Thymus (tissue), 11 donors: ENCODE measurements around the gene TRAPPC1. TPM values are rescaled to one million over a fixed set of nuclear protein-coding genes. Genes with fewer than 3 reads are reported as not detected.
A peak's percentile ranks its signal among the peaks of the same experiment; 100 is the strongest.

Source experiments
- DNase-seq, 9 donors: peaks; one replicate each; pipeline ENCODE4 v3.0.0-alpha.2; 2013; ENCODE audit warnings: low spot score in 9 of 9, low read depth in 6 of 9, missing footprints in 1 of 9
- H3K27ac ChIP-seq, 2 donors: one replicate each; pipeline ENCODE4 v1.5.1; 2013; ENCODE audit warnings: control low read depth in 1 of 2, low read depth in 1 of 2, low read length in 1 of 2, mild to moderate bottlenecking in 1 of 2, moderate library complexity in 1 of 2
- H3K27me3 ChIP-seq, 2 donors: one replicate each; pipeline ENCODE4 v1.5.1; 2013; ENCODE audit warnings: low read length in 1 of 2; ENCODE audit not compliant: control insufficient read depth in 2 of 2, insufficient read depth in 1 of 2
- H3K36me3 ChIP-seq, 2 donors: one replicate each; pipeline ENCODE4 v1.5.1; 2013; ENCODE audit warnings: low read length in 1 of 2, mild to moderate bottlenecking in 1 of 2, moderate library complexity in 1 of 2; ENCODE audit not compliant: control insufficient read depth in 2 of 2, insufficient read depth in 2 of 2
- H3K4me1 ChIP-seq, 2 donors: one replicate each; pipeline ENCODE4 v1.5.1; 2013; ENCODE audit warnings: low read length in 2 of 2; ENCODE audit not compliant: control insufficient read depth in 2 of 2, insufficient read depth in 2 of 2
- H3K4me3 ChIP-seq, 2 donors: one replicate each; pipeline ENCODE4 v1.5.1; 2013; ENCODE audit warnings: low read length in 2 of 2, control low read depth in 1 of 2, mild to moderate bottlenecking in 1 of 2
- H3K9me3 ChIP-seq, 2 donors: one replicate each; pipeline ENCODE4 v1.5.1; 2013; ENCODE audit warnings: low read length in 1 of 2, mild to moderate bottlenecking in 1 of 2; ENCODE audit not compliant: control insufficient read depth in 2 of 2, insufficient read depth in 1 of 2
- WGBS: extraction: QIAGEN DNeasy Blood & Tissue Kit; methylation state at CpG from one replicate; pipeline ENCODE4 v1.1.7; 2013; 5-methylcytosine and 5-hydroxymethylcytosine counted together
- polyA plus RNA-seq: library from polyadenylated mRNA; stranded (reverse); fragments of 200-250 nt; gene quantifications from one replicate; pipeline ENCODE4 v1.2.3, GENCODE V29; 2013
- total RNA-seq: library from RNA; stranded (reverse); fragments of 120-200 nt; gene quantifications from one replicate; pipeline ENCODE4 v1.2.4, GENCODE V29; 2013
- donor health status: healthy.

Gene TRAPPC1
- total and polyA plus RNA-seq, 2 donors: 29.0 to 137 TPM

DNA sequence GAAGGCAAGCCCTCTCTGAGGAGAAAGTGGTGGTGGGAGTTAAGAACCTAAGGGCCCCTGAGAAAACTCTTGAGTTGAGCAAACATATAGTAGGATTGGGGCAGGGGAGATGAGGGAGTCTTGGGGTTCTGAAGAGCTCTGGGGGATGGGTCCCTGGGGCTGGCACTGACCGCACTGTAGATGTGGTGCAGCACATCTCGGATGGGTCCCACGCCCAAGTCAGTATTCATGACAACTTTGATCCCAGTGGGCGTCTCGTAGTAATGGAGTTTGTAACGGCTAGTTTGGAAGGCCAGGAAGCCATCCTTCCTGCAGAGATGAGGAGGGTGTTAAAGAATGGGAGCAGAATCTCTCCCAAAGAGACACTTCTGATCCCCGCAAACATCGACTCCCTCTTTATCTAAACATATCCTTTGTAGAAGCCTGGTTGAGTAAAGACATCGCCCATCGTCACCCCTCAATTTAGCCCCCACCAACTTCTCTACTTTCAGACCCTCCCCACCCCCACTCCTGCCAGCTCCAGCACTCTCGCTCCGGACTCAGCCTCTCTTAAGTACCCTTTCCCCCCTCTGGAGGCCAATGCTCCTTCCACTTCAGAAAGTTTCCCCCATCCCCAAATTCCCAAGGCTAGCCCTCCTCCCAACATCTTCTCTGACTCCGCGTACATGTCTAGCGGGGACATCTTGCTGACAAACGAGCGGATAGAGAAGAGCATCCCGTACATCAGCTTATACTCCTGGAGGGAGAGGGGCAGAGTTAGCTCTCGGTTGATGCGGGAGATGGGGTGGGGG, 710 bp downstream of the TRAPPC1 start:
- Histone ChIP-seq H3K27ac (peak overlapping the region; percentile 81 to 91), H3K27me3 (no peaks in the 10 kb centered on the region), H3K4me3 (peak overlapping the region; percentile 75 to 80), H3K9me3 (no peaks in the 10 kb centered on the region), H3K4me1 (peaks cover 22 to 49% of the 10 kb centered on the region in 2 donors), H3K36me3 (peaks cover 11 to 15% of the 10 kb centered on the region in 2 donors)
- DNase-seq: no peak
- 52% methylated on average over 20 of the region's 20 CpGs for WGBS

DNA sequence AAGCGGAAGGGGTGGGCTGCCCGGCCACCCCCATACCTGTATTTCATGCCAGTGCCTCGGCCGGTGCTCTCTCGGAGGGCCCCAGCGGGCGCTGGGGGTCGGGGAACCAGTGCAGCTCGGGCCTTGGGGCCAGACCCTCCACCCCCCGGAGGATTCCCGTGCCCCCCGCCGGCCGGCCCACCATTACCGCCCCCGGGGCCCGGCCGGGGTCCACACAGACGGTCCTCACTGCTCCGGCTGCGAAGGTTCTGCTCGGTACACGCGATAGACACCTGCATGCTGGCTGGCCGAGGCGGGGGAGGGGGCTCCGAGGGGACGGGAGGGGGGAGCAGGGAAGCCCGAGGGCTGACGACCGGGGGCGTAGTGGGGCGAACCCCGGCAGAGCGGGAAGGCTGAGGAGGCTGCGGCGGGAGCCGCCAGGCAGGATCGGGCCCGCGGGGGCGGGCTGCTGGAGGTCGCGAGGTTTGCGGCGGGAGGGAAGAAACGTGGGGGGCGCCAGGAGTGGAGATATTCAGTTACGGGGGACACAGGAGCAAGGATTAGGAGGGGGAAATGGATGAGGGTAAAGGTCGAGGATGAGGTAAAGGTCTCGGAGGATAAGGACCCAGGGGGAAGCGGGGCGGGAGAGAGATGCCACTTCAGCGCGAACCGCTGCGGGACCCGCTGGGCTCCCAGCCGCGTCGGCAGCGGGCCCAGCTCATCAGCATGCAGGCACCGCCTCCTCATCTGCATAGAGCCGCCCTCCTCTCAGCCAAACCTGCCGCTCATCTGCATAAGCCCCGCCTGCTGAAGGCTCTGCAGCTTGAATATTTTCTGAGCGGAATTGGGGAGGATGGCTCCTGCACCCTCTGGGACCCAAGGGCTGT, 2.4 kb downstream of the TRAPPC1 start, which contains the start of gene KCNAB3:
Gene KCNAB3, minus strand, starts transcription at position 699 of the 866 bp plus-strand sequence. Its CDS starts 421 bp downstream, at position 278.
- Histone ChIP-seq H3K9me3 (no peaks in the 10 kb centered on the region), H3K36me3 (peaks cover 0 to 14% of the 10 kb centered on the region in 2 donors), H3K4me1 (peaks cover 22 to 49% of the 10 kb centered on the region in 2 donors), H3K4me3 (peak within 1 kb of the TSS; percentile 25 to 36), H3K27me3 (no peaks in the 10 kb centered on the region), H3K27ac (no peak within 1 kb of the TSS)
- peak; percentile 43 to 90 (median 71) for DNase-seq
- WGBS: 67% methylated on average over 67 of the region's 67 CpGs

DNA sequence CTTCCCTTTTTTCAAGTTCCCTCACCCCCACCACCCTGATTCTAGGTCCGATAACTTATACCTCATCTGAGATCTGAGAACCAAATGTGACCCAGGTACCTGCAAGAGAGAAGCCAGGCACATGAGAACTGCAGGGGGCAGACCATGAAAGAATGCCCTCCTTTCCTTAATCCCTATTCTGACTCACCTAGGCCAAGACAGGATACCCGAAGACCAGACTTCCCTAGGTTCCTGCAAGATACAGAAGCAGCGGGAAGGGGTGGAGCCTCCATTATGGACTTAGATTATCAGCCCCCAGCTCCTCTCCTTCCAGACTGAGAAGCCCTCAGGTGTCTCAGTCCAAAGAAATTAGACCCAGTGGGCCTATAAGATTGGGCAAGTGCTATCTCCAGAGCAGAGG, 4.2 kb downstream of the TRAPPC1 start:
- no peak overlapping the region for H3K27ac ChIP-seq
- WGBS: 94% methylated on average over 3 of the region's 3 CpGs
- H3K36me3 ChIP-seq: peaks cover 0 to 19% of the 10 kb centered on the region in 2 donors

DNA sequence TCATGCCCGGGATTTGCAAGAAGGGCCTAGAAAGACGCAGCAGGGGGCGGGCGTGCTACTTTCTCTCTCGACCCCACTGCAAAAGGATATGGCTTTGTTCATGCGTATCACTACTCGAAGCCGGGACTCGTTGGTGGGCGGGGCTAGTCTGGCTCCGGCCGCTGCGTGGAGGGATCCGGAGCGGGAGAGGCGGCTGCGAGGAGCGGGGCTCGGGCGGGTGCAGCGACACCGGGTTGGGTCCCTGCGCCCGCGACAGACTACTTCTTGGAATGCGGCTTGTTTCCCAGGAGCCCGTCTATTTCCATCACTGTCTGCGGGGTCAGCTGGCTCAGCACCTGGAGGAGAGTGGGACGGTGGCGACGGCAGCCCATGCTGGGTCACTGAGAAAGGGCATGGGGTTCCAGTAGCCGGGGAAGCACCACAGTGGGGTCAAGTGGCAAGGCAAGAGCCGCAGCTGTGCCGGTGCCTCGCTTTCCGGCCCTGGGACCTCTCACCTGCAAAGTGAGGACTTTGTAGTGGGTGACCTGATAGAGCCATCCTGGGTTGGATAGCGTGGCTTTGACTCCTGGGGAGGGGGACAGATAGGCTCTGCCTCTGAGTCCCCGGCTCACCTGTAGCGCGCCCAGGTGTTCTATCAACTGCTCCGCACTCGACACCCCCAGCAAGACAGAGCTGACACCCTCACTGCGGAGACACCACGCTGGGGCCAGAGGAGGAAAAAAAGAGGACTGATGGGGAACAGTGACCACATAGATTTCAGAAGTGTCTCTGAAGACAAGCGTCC, 8.7 kb downstream of the TRAPPC1 start:
- Histone ChIP-seq H3K36me3 (peaks cover 0 to 10% of the 10 kb centered on the region in 2 donors), H3K27me3 (no peaks in the 10 kb centered on the region), H3K4me1 (peaks cover 10 to 20% of the 10 kb centered on the region in 2 donors), H3K4me3 (peak overlapping the region; percentile 51 to 55), H3K27ac (peak overlapping the region; percentile 89 to 91), H3K9me3 (no peaks in the 10 kb centered on the region)
- 28% methylated on average over 45 of the region's 45 CpGs for WGBS
- DNase-seq: peak in 7 of 9 donors; percentile 80 to 95 (median 89)

More for the DNA sequence above, 4.2 kb downstream of the TRAPPC1 start:
- DNase-seq: no peak
- Histone ChIP-seq H3K4me3 (no peak overlapping the region), H3K9me3 (no peaks in the 10 kb centered on the region), H3K4me1 (peaks cover 16 to 44% of the 10 kb centered on the region in 2 donors), H3K27me3 (no peaks in the 10 kb centered on the region)

DNA sequence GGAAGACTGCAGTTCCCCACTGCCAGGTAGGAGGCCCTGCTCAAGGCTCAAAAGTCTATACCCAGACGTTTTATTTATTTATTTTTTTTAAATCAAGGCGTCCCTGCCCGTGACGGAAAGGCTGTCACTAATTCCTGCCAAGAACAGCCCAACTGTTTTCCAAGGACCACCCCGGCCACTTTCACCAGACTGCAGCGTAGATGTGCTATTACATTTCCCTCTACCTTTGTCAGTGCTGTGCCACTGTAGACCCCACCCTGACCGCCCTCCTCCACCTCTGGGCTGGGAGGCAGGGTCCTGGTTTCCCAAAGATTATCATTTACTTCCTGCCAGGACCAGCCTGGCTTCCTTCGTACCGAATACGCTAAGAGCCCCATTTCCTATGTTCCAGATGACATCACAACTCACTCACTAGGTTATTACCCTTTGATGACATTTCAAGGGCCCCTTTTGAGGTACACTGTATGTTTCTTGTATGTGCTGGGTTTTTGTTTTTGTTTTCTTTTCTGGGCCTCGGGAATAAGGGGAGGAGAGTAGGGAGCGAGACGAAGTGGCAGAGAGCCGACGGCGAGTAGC, 9.4 kb downstream of the TRAPPC1 start:
- Histone ChIP-seq H3K4me1 (peaks cover 10 to 20% of the 10 kb centered on the region in 2 donors), H3K4me3 (peak overlapping the region; percentile 51 to 55), H3K36me3 (peaks cover 0 to 5% of the 10 kb centered on the region in 2 donors), H3K27ac (peak overlapping the region; percentile 89 to 91), H3K27me3 (no peaks in the 10 kb centered on the region), H3K9me3 (no peaks in the 10 kb centered on the region)
- peak in 2 of 9 donors; percentile 68 to 83 for DNase-seq
- WGBS: 47% methylated on average over 16 of the region's 16 CpGs

DNA sequence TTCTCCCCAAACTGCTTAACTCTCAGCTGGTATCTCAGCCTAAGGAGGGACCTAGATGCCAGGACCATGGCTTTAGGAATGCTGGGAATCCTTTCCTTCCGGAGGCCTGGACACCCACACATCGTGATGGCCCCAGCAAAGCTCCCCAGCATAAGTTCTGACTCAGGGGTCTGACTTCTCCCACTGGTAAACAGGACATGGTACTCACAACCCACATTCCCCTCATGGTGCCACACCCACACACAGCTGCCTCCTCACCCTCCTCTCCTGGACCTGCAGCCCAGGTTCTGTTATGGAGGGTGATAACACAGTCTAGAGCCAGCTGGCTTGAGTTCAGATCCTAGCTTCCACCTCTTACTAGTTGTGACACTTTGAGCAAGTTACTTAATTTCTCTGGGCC, 14.9 kb downstream of the TRAPPC1 start:
- Histone ChIP-seq H3K9me3 (peaks cover 0 to 6% of the 10 kb centered on the region in 2 donors), H3K36me3 (peaks cover 6 to 8% of the 10 kb centered on the region in 2 donors), H3K27ac (peak overlapping the region in 1 of 2 donors; percentile 36), H3K27me3 (peaks cover 0 to 4% of the 10 kb centered on the region in 2 donors), H3K4me3 (no peak overlapping the region), H3K4me1 (peaks cover 15 to 21% of the 10 kb centered on the region in 2 donors)
- DNase-seq: no peak
- WGBS: 94% methylated on average over 2 of the region's 2 CpGs

DNA sequence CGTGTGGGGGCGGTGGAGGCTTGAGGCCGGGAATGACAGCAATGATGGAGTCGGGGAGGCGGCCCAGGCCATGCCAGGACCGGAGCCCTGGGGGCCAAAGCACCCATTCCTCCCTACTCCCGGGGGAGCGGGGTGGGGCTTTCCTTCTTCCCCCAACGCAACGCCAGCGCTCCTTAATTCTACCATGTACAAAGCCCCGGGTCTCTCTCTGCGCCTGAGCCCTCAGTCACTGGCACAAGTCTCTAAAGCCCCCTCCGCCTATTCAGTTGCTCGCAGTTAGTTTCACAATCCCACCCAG, 15.4 kb downstream of the TRAPPC1 start:
- H3K4me3 ChIP-seq: peak overlapping the region; percentile 67 to 69
- peaks cover 0 to 6% of the 10 kb centered on the region in 2 donors for H3K9me3 ChIP-seq
- peaks cover 15 to 21% of the 10 kb centered on the region in 2 donors for H3K4me1 ChIP-seq
- H3K27ac ChIP-seq: peak overlapping the region; percentile 74 to 92
- H3K36me3 ChIP-seq: peaks cover 11 to 13% of the 10 kb centered on the region in 2 donors
- DNase-seq: no peak
- WGBS: 65% methylated on average over 15 of the region's 15 CpGs
- H3K27me3 ChIP-seq: peaks cover 0 to 4% of the 10 kb centered on the region in 2 donors

DNA sequence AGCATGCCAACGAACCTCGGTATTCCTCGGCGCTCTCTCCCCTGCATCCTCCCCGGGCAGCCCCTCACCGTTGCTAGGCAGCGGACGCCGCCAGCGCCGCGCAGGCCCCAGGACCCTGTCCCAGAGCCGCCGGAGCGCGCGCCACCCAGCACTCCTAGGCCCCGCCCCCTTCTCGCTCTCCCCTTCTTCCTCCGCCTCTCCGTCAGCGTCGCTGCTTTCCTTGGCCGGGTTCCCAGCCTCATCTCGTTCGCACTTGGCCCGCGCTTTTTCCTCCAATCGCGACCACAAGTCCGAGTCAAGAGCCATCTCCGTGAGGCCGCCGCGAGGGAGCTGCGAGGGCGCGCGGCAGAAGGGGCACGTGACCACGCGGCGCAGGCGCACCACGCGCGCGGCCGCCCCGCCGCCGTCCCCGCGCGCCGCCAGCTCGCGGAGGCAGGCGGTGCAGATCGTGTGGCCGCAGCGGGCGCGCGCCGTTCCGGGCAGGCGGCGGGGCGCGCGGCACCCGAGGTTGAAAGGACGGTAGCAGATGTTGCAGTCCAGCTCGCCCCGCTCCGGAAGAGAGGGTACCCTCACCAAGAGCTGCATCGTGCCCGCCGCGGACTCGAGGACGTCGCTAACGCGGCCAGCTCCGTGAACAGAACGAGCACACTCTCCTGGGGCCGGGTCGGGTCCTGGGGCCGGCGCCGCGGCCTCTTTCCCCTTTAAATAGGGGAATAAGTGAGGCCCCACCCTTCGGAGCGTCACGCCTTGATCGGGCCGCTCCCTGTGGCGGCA, 15.9 kb downstream of the TRAPPC1 start, which contains the start of gene RNF227:
Gene RNF227, minus strand, starts transcription at position 679 of the 774 bp plus-strand sequence. Its CDS starts 94 bp downstream, at position 585.
- peaks cover 16 to 18% of the 10 kb centered on the region in 2 donors for H3K36me3 ChIP-seq
- peak; percentile 49 to 90 (median 79) for DNase-seq
- H3K27ac ChIP-seq: peak within 1 kb of the TSS; percentile 86 to 92
- H3K9me3 ChIP-seq: peaks cover 0 to 6% of the 10 kb centered on the region in 2 donors
- H3K4me1 ChIP-seq: peaks cover 15 to 21% of the 10 kb centered on the region in 2 donors
- H3K4me3 ChIP-seq: peak within 1 kb of the TSS; percentile 67 to 69
- H3K27me3 ChIP-seq: peaks cover 0 to 4% of the 10 kb centered on the region in 2 donors
- WGBS: under 1% methylated on average over 100 of the region's 100 CpGs
